Keratinocyte (primary cell): ENCODE measurements around the gene PRDM11.

Experiments
- CTCF ChIP-seq, 3 experiments: IDR thresholded peaks in 1 of 3; conservative IDR thresholded peaks in 1 of 3; optimal IDR thresholded peaks in 1 of 3; 2 replicates in 2 of 3; 3 replicates in 1 of 3; pipeline versions ENCODE3 to v1.5.1; 2011; ENCODE audit warnings: low read length in 3 of 3, mild to moderate bottlenecking in 3 of 3, moderate library complexity in 2 of 3, control low read depth in 1 of 3, inconsistent platforms in 1 of 3; ENCODE audit not compliant: insufficient read depth in 2 of 3; ENCODE audit errors: extremely low read depth in 1 of 3
- EZH2 ChIP-seq: IDR thresholded peaks from one replicate; pipeline ENCODE4 v1.6.1; 2012; ENCODE audit warnings: inconsistent platforms, mild to moderate bottlenecking, low read length, moderate library complexity

GRCh38 chr11:45204761-45205160 is 58.3 kb downstream of the PRDM11 start:
- TF ChIP-seq EZH2 (no peak), CTCF (optimal IDR thresholded peaks at IDR 0.05 in 1 of 3, IDR thresholded peaks at IDR 0.05 in 1 of 3, conservative IDR thresholded peaks at IDR 0.05 in 1 of 3; ENCODE audit: extremely low read depth in 1 of 3, insufficient read depth in 2 of 3, low read length in 3 of 3) (no peak)
